VCaP (cell line): ENCODE results near the gene GAL3ST3.

Experiments
- H3K27ac ChIP-seq: fragments of 450-650 bp; 2 replicates; pipeline ENCODE4 v1.5.1; 2017
- TF ChIP-seq, protein P1 (sequence below): fragments of 450-650 bp; conservative IDR thresholded peaks from 2 replicates; pipeline ENCODE4 v1.5.1; 2017; ENCODE audit warnings: mild to moderate bottlenecking, moderate library complexity

GAL3ST3 gene

GRCh38 chr11:66072518-66072917 is 23.6 kb upstream of the GAL3ST3 start:
- TF ChIP-seq, protein P1, sequence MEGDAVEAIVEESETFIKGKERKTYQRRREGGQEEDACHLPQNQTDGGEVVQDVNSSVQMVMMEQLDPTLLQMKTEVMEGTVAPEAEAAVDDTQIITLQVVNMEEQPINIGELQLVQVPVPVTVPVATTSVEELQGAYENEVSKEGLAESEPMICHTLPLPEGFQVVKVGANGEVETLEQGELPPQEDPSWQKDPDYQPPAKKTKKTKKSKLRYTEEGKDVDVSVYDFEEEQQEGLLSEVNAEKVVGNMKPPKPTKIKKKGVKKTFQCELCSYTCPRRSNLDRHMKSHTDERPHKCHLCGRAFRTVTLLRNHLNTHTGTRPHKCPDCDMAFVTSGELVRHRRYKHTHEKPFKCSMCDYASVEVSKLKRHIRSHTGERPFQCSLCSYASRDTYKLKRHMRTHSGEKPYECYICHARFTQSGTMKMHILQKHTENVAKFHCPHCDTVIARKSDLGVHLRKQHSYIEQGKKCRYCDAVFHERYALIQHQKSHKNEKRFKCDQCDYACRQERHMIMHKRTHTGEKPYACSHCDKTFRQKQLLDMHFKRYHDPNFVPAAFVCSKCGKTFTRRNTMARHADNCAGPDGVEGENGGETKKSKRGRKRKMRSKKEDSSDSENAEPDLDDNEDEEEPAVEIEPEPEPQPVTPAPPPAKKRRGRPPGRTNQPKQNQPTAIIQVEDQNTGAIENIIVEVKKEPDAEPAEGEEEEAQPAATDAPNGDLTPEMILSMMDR, result no peak
- H3K27ac ChIP-seq, result peak overlapping the region; percentile 93

DNA sequence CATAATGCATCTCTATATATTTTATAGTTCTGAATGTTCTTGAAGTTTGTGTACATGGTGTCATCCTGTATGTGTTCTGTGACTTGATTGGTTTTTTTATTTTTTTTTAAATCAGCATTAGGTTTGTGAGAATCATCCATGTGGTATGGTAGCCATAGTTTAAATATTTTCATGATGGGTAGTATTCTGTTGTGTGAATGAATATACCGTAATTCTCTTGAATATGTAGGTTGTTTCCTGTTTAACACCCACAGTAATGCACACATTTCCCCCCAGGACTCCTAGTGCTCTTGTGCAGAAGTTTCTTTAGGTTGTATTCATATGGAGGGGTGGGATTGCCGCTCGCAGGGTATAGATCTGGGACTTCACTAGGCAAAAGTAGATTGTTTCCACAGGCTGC is 23.1 kb upstream of the GAL3ST3 start:
- TF ChIP-seq, protein P1, result no peak
- H3K27ac ChIP-seq, result peak overlapping the region; percentile 93

DNA sequence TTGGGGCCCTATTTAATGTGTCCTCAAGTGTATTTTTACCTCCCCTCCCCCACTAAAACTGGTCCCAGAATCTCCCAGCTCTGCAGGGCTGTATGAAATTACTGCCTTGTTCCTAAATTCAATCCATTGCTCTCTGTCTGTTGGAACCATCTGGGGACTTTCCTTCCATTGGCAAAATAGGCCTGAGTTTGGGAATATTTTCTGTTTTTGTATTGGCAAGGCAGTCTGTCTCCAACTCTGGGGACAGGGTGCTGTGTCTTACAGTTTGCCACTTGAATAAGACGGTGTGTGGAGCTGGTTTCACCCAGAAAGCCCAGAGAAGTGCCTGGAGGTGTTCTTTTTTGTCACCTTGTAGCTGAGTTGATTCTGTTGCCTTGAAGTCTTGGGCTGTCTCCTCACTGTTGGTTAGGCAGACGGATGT is 22.4 kb upstream of the GAL3ST3 start:
- H3K27ac ChIP-seq, result peak overlapping the region; percentile 93
- TF ChIP-seq, protein P1, result no peak

DNA sequence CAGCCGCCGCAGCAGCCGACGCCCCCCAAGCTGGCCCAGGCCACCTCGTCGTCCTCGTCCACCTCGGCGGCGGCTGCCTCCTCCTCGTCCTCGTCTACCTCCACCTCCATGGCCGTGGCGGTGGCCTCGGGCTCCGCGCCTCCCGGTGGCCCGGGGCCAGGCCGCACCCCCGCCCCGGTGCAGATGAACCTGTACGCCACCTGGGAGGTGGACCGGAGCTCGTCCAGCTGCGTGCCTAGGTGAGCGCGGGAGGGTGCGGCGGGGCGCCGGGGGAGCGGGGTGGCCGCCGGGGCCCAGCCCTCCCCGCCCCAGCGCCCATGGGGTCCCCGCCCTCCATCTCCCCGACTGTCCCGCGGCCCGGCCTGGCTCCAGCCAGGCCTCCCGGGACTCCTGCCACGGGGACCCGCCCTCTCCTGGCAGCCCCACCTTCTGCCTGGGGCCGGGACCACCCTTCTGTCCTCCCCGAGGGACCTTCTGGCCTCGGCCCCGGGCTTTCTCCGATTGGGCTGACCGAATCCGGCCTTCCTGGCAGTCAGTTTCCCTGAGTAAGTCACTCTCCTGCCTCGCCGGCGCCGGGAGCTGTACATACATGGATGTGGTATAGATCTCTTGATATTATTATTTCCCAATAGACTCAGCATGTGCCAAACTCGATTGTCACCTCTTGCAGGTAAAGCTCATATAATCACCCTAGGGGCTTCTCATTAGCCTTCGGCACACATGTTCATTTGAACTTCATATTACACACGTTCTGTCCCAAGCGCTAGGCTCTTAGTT is 21.8 kb upstream of the GAL3ST3 start:
- H3K27ac ChIP-seq, result peak overlapping the region; percentile 93
- TF ChIP-seq, protein P1, result no peak; the same call in 1 of the 2 replicates

DNA sequence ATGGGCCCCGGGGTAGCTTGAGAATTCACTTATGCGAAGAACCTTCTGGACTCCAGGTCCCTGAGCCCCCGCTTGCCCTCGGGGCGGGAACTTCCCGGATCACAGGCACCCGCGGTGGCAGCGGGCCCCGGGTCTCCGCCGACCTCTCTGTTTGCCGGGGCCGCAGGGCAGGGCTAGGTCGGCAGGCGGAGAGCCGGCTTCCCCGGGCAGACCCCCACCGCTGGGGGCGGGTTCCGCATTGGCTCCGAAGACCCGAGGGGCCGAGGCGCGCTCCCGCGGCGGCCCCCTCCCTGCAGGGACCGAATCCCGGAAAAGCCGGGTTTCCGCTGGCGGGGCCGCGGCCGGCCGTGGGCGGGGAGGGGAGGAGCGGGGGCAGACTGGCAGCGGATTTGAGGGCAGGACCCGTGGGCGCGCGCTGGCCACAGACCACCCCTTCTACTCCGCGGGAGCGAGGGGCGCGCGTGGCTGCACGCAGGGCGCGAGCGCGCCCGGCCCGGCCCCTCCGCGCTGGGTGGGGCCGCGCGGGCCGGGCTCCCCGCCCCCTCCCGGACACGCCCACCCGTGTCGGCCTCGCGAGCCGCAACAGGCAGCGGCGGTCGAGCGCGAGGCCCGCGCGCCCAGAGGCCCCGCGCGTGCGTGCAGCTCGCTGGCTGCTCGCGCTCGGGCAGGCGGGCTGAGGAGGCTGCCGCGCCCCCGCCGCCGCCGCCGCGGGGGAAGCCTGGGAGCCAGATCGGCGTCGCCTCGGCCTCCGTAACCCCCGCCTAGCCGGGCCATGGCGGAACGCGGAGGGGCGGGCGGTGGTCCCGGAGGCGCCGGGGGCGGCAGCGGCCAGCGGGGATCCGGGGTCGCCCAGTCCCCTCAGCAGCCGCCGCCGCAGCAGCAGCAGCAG is 21.0 kb upstream of the GAL3ST3 start, which contains the start of gene PACS1:
Gene PACS1, plus strand, starts transcription at position 558 of the 889 bp plus-strand sequence. Its CDS starts 215 bp downstream, at position 773.
- H3K27ac ChIP-seq, result peak within 1 kb of the TSS; percentile 93
- TF ChIP-seq, protein P1, result no peak

- TF ChIP-seq, protein P1, result no peak; the same call in 1 of the 2 replicates
- H3K27ac ChIP-seq, result peak overlapping the region; percentile 93
These were observed 20.2 kb upstream of the GAL3ST3 start for GRCh38 chr11:66068923-66069714.
